Body of pancreas (tissue), 4 donors: ENCODE data around the gene COPE.

Source experiments
- CTCF ChIP-seq, 7 experiments: fragments of 450-650 bp in 4 of 7; fragments of 200-600 bp in 3 of 7; sonication (generic) in 3 of 7; IDR thresholded peaks; one replicate each; pipeline ENCODE4 v1.5.1; 2016 to 2019; ENCODE audit warnings: antibody characterized with exemption in 7 of 7
- POLR2A ChIP-seq, 3 donors: fragments of 450-650 bp; IDR thresholded peaks; one replicate each; pipeline ENCODE4 v1.6.1; 2016; ENCODE audit warnings: antibody characterized with exemption in 3 of 3, mild to moderate bottlenecking in 2 of 3

GRCh38 chr19:18889949-18890745, 29.0 kb downstream of the COPE start:
- TF ChIP-seq CTCF (IDR thresholded peaks at IDR 0.05): no peak
- TF ChIP-seq POLR2A (IDR thresholded peaks at IDR 0.05): no peak
